DMS53 (cell line): ENCODE measurements around the gene USF2.
"Not testable (repeated sequence)": the region's sequence is repeated elsewhere in the genome, so short reads cannot be mapped to it uniquely, and the experiment has no call there.

Experiments used
- DNase-seq: peaks from one replicate; lab custom pipeline; 2025; lab: John Stamatoyannopoulos, UW

USF2 gene

DNA sequence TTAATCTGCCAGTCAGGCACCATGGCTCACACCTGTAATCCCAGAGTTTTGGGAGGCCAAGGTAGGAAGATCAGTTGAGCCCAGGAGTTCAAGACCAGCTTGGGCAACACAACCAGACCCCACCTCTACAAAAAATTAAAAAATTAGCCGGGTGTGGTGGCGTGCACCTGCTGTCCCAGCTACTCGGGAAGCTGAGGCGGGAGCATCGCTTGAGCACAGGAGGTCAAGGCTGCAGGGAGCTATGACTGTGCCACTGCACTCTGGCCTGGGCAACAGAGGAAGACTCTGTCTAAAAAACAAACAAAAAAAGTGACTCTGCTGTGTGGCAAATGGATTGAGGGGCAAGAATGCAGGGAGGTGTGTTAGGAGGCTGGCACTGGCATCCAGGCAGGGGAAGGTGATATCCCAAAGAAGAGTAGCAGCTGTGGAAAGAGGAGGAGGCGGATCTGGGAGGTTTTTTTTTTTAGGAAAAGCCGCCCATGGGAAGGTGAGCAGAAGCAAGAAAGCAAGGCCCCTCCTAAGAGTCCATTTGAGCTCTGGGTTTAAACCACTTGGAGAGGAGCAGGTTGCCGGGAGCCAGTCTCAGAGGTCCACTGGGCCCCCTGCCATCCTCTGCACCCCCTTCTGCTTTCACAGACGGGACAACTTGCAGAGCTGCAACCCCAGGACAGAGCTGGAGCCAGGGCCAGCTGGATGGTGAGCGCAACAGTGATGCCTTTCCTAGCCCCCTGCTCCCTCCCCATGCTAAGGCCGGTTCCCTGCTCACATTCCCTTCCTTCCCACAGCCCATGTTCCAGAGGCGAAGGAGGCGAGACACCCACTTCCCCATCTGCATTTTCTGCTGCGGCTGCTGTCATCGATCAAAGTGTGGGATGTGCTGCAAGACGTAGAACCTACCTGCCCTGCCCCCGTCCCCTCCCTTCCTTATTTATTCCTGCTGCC is 15.7 kb downstream of the USF2 start:
- DNase-seq = no peak

DNA sequence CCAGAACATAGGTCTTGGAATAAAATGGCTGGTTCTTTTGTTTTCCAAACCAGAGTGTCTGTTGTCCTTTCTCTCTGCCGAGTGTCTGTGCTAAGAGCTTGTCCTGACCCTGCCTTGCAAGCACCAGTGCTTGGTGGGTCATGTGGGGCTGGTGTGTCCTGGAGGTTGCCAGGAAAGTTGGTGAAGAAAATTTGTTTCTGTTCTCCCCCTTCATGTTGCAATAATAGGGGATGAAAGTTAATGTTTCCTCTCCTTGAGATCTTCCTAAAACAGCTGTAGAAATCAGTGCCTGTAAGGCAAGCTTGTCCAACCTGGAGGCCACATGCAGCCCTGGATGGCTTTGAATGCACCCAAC is 16.3 kb downstream of the USF2 start:
- DNase-seq = no peak

DNA sequence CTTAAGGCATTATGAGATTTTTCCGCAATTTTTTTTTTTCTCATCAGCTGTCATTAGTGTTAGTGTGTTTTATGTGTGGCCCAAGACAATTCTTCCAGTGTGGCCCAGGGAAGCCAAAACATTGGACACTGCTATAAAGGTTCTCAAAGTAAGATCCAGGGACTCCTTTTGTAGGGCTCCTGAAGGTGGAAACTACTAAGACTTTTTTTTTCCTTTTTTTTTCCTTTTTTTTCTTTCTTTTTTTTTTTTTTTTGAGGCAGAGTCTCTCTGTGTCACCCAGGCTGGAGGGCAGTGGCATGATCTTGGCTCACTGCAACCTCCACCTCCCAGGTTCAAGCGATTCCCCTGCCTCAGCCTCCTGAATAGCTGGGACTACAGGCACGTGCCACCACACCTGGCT is 16.7 kb downstream of the USF2 start:
- not testable (repeated sequence) for DNase-seq

DNA sequence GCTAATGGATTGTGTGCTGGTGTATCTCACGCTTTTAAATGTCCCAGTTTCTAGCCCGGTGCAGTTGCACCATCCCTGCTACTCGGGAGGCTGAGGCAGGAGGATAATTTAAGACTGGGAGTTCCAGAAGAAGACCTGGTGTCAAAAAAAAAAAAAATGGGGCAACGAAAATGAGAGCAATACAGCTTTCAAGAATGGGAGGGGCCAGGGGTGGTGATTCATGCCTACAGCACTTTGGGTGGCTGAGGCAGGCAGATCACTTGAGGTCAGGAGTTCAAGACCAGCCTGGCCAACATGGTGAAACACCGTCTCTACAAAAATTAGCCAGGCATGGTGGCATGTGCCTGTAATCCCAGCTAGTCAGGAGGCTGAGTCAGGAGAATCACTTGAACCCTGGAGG is 17.3 kb downstream of the USF2 start:
- not testable (repeated sequence) for DNase-seq

DNA sequence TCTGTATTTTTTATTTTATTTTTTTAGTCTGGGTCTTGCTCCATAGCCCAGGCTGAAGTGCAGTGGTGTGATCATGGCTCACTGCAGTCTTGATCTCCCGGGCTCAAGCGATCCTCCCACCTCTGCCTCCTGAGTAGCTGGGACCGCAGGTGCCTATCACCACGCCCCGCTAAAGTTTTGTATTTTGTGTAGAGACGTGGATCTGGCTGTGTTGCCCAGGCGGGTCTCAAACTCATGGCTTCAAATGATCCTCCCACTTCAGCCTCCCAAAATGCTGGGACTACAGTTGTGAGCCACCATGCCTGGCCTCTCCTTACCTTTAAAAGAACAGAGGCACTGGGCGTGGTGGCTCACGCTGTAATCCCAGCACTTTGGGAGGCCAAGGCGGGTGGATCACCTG is 19.0 kb downstream of the USF2 start:
- no peak for DNase-seq

DNA sequence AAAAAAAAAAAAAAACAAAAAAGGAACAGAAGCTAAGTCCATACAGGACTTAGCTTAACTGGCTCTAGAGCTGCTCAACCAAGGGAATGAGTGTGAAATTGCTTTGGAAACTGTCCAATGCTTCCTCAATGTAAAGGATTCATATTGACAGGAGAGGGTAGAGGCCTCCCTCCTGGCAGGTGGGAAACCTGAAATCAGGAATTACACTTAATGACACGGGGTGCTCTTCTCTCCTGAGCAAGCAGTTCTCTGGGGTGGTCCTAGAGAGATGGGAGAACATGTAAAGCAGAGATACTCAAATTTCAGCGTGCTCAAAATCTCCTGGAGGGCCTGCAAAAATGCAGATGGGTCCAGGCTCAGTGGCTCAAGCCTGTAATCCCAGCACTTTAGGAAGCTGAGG is 19.6 kb downstream of the USF2 start:
- DNase-seq = no peak

DNA sequence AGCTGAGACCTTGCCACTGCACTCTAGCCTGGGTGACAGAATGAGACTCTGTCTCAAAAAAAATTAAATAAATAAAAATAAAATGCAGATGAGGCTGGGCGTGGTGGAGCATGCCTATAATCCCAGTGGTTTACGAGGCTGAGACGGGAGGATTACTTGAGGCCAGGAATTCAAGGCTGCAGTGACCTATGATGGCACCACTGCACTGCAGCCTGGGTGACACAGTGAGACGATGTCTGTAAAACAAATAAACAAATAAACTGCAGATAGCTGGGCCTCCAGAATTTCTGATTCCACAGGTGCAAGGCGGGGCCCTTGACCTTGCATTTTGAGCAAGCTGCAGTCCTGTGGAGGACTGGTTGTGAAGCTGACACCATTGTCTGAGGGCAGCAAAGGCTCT is 20.1 kb downstream of the USF2 start:
- no peak for DNase-seq

DNA sequence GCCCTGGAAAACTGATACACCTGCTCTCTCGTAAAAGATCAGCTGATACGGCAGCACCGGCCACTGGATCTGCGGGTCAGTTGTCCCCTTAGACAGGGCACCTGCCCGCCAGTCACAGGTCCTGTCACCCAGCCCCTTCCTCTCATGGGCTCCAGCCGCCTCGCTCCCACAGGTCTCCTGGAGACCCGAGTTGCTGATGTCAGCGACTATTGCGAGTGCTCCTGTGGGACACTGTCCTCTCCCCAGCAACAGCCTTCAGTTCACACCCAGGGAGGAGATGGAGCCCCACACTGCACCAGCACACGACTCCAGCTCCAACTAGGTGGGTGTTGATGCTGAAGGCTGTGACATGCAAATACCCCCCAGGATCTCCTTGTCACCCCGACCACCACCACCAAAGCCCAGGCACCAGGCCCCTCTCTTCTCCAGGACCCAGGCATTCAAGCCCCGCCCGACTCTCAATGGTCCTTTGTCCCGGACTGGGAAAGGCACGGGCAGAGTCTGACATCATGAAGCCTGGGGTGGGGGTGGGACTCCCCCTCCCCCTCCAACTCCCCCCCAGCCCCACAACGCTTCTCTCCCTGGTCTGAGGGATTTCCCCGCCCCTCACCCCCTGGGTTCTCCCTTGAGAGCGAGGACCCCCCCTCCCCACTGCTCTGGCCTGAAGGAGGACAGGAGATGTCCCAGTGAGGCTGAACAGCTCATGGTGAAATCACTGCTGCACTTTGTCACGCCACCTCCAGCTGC is 21.8 kb downstream of the USF2 start:
- DNase-seq = no peak

DNA sequence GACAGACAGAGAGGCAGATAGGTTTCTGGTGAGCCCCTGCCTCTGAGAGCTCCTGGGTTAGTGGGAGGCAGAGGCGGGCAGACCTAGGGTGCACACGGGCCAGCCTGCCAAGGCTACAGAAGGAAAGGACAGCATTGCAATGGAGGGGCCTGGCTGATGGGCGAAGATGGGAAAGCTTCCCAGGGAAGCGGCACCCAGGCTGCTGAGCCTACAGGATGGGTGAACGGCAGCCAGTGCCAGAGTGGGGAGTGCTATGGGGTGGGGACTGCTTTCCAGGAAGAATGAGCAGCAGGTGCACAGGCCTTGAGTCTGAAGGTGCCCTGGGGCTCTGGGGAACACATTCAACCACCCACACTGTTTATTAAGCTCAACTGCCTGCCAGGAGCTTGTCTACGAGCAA is 22.5 kb downstream of the USF2 start:
- DNase-seq = no peak

DNA sequence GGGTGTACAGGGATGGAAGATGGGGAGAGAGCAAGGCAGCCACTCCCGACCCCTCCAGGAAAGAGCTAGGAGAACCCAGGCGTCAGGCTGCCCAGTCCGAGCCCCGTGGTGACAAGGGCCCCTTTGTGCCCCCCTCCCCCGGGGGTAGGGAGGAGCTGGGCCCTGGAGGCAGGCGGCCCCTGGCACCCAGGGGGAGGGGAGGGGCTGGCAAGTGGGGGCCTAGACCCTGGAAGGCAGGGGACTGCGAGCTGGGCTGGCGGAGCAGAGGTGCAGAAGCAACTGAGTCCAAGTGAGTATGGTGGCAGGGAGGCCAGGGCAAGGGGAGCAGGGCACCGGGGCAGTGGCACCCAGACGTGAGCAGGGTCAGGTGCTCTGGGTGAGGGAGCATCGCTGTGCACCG is 23.2 kb downstream of the USF2 start, which contains the start of gene MAG:
TSS of gene MAG (plus strand) at position 246 of the 400 bp plus-strand sequence. CDS start 3,248 bp downstream, outside the sequence.
- DNase-seq = no peak

DNA sequence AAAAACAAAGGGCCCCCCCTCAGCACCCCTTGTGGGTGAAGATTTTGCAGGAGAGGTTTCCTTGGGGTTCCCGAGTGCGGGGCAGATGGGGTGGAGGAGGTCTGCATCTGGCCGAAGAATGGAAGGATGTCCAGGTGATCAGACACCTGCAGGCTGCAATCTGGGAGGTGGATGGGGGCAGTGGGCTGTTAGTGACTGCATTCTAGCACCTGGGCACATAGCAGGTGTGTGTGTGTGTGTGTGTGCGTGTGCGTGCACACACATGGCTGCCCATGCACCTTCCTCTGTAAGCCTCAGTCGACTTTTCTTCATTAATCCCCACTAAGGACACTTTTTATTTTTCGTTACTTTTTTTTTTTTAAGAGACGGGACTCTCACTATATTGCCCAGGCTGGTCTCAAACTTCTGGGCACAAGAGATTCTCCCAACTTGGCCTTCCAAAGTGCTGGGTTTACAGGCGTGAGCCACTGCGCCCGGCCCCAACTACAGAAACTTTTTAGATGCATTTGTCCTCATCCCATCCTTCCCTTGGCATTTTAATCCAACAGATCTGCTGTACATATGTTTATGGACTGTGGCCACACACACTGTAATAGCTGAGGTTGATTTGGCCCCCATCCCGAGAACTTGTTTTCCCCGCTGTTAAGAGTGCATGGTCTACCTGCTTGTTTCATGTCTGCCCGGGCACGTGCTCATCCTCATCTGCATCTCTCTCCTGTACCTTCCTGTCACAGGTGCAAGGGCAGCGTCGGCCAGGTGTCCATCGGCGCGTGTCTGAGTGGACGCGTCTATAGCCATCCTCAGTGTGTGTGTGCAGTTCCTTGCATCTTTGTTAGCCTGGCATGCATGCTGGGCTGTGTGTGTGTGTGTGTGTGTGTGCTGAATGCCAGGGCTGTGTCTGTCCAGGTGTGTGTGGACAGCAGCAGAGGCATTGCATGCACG is 23.9 kb downstream of the USF2 start:
- peak; percentile 90 for DNase-seq

DNA sequence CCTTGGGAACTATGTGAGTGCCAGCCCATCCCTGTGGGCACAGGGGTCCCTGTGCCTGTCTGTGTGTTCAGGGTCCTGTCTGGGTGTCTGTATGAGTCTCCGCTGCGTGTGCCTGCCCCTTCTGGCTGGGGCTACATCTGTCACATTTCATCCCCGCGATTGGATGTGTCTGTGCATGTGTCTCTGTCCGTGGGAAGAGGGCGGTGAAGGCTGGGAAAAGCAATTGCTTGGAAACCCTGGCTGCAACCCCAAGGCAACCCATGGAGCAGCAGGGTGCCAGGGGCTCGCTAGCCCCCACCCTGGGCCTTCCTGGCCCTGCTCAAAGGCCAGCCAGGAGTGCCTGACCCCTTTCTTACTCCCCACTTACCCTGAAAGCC is 24.6 kb downstream of the USF2 start:
- DNase-seq = no peak

DNA sequence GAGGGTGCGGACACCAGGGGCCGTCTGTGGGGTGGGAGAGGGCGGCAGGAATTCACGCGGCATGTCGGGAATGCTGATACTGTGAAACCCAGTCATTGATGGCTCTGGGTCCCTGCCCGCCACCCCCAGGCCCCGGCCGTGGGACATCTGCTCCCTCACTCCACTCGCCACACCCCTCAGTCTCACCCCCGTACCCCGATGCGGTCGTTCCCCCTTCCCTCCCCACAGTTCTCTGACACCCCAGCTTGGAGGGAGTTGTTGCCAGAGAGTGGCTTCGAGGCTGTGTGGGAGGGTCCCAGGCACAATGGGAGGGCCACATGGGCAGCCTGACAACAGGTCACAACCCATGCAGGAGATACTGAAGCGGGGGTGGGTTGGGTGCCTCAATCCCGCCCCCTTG is 25.0 kb downstream of the USF2 start:
- DNase-seq = no peak

DNA sequence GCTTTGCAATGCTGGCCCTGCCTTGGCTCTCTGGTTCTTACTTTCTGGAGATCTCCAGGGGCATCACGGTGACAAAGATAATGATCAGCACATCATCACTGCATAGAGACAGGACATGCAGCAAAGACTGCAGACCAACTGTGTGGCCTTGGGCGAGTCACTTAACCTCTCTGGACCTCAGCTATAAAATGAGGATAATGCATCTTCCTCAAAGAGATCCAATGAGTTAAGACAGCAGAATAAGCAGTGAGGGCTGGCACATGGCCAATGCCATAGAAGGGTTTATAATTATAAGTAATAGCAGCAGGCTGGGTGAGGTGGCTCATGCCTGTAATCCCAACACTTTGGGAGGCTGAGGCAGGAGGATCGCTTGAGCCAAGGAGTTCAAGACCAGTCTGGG is 25.6 kb downstream of the USF2 start:
- DNase-seq = no peak

DNA sequence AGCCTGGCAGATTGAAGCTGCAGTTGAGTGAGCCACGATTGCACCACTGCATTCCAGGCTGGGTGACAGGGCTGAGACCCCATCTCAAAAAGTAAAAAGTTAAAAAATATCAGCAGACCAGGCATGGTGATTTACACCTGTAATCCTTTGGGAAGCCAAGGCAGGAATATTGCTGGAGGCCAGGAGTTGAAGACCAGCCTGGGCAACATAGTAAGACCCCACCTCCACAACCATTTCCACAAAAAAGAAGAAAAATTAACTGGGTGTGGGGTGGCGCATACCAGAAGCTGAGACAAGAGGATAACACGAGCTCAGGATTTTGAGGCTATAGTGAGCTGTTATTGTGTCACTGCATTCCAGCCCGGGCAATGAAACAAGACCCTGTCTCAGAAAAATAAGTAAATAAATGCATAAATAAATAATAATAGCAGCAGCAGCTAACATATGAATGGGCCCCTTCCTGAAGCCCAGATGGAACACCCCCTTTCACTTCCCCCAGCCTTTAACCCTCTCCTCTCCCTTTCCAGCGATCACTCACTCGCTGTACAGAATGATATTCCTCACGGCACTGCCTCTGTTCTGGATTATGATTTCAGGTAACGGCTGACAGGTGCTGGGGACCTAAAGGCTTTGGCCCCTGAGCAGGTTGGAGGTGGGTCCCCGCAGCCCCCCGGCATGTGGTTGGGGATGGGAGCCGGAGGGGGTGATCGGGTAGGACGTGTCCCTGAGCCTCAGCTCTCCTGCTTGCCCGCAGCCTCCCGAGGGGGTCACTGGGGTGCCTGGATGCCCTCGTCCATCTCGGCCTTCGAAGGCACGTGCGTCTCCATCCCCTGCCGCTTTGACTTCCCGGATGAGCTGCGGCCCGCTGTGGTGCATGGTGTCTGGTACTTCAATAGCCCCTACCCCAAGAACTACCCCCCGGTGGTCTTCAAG is 26.4 kb downstream of the USF2 start:
- DNase-seq = no peak

DNA sequence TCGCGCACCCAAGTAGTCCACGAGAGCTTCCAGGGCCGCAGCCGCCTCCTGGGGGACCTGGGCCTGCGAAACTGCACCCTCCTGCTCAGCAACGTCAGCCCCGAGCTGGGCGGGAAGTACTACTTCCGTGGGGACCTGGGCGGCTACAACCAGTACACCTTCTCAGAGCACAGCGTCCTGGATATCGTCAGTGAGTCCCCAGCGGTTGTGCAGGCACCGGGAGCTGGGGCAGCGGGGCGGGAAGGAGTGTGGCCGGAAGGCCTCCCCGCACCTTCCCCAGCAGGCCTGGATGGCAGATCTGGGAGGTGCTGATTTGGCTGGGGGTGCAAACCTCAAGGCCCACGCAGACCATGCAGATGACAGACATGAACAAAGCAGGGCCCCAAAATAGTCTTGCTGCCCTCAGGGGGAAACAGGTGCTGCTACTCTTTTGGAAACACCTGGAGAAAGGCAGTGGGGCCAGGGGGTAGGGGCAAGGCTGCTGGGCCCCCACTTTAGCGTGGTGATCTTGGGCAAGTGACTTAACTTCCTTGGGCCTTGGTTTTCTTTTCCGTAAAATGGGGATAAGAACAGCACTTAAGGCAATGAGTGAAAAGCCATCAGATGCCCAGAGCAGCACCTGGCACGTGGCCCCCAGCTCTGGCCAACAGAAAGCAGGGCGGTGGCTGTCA is 27.2 kb downstream of the USF2 start:
- DNase-seq = peak; percentile 35

DNA sequence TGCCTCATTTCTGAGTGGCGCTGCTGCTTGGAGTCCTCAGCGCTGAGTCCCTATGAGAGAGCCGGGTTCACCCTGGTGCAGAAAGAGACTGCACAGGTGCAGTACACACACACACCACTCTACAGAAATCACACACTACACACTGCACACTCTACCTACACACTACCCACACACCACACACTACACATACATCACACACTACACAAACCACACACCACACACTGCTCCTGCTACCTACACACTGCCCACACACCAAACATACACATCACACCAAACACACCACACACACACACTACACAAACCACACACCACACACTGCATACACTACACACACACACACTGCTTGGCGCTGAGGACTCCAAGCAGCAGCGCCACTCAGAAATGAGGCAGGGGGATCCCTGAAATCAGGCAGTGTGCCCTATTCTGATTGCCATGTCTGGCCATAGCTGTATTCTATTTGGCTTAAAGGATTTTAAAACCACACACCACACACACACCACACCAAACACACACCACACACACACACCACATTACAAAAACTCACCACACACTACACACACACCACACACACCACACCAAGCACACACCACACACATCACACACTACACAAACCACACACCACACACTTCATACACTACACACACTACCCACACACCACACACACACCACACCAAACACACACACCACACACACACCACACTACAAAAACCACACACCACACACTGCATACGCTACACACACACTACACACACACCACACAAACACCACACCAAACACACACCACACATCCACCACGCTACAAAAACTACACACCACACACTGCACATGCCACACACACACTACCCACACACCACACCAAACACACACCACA is 28.1 kb downstream of the USF2 start:
- peak; percentile 24 for DNase-seq

DNA sequence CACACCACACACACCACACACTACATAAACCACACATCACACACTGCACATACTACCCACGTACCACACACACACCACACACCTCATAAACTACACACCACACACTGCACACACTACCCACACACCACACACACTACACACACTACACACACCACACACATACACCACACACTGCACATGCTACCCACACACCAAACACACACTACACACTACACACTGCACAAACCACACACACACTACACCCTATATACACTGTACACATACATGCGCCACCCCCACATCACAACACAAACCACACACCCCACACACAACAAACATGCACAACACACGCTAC is 28.7 kb downstream of the USF2 start:
- no peak for DNase-seq

DNA sequence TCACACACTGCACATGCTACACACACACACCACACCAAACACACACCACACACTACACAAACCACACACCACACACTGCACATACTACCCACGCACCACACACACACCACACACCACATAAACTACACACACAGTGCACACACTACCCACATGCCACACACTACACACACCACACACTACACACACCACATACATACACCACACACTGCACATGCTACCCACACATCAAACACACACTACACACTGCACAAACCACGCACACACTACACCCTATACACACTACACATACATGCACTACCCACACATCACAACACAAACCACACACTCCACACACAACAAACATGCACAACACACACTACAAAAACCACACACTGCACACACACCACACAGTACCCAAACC is 29.2 kb downstream of the USF2 start:
- no peak for DNase-seq

DNA sequence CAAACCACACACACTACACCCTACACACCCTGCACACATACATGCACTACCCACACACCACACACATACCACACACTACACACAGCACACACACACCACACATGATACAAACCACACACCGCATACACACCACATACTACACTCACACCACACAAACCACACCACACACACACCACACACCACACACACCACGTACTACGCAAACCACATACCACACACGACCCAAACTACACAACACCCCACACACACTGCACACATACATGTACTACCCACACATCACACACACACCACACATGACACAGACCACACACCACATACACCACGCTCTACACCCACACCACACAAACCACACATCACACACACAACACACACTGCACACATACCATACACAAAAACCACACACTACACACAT is 29.8 kb downstream of the USF2 start:
- no peak for DNase-seq
